HG02970 (cell line): ENCODE data around the gene CCDC50.

Experiments
- ATAC-seq: cut with Tn5 transposase; IDR thresholded peaks from one replicate; pipeline ENCODE4 v1.9.1; 2021; ENCODE audit warnings: mild to moderate bottlenecking, moderate library complexity, moderate number of reproducible peaks; ENCODE audit not compliant: unreplicated experiment, low FRiP score

CCDC50 gene

DNA sequence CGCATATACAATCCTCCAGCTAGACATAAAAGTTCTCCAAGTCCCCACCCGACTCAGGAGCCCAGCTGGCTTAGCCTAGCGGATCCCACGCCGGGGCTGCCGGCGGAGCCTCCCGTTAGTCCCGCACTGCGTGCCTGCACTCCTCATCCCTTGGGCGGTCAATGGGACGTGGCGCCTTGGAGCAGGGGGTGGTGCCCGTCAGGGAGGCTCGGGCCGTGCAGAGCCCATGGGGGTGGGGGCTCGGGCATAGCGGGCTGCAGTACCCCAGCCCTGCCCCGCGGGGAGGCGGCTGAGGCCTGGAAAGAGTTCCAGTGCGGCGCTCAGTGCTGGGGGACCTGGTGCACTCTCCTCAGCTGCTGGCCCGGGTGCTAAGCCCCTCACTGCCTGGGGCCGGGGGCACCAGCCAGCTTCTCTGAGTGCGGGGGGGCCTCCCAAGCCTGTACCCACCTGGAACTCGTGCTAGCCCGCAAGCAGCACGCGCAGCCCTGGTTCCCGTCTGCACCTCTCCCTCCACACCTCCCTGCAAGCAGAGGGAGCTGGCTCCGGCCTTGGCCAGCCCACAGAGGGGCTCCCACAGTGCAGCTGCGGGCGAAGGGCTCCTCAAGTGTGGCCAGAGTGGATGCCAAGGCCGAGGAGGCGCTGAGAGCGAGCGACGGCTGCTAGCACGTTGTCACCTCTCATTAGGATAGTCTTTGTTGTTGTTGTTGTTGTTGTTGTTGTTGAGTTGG is 12.2 kb upstream of the CCDC50 start:
- ATAC-seq: no peak

DNA sequence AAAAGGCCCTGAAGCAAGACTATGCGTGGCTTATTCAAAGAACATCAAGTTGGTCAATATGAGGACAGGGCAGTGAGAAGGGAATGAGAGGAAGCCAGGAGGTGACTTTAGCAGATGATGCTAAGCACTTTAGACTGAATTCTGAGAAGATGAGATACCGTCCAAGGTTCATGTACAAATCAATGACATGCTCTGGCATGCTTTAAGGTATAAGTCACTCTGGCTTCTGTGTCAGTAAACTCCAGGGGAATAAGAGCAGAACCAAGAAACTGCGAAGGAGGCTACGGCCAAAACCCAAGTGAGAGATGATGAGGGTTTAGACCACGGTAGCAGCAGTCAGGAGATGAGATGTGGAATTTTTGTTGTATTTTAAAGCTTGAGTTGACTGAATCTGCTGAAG is 8.9 kb upstream of the CCDC50 start:
- ATAC-seq: no peak

DNA sequence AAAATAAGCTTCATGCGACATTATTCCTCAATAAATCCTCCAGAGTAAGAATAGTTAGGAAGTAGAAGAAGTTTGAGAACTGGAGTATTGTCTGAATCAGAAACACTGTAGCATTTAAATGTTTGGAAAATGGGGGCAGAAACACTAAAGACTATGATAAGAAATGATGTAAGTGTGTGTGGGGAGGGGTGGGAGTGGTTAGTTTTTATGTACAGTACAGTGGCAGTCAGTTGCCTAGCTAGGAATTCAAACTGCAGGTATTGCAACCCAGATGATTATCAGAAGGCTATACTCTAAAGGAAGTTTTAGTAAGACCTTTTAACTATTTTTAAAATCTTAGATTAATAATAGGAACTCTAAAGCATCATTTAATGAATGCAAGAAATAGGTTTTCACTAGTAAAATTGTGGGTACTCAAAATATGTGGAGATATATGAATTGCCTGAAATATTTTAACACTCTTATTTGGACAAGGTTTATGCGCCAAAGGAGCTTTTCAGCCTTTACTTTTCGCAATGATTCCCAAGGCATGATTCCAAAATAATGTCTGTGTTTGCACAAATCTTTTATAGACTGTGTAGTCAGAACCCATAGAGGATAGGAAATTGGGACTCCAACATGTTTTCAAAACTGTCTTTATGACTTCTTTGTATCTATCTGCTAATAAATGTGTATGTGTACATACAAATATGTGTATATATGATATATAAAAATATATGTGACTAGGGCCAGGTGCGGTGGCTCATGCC is 8.0 kb upstream of the CCDC50 start:
- no peak for ATAC-seq

DNA sequence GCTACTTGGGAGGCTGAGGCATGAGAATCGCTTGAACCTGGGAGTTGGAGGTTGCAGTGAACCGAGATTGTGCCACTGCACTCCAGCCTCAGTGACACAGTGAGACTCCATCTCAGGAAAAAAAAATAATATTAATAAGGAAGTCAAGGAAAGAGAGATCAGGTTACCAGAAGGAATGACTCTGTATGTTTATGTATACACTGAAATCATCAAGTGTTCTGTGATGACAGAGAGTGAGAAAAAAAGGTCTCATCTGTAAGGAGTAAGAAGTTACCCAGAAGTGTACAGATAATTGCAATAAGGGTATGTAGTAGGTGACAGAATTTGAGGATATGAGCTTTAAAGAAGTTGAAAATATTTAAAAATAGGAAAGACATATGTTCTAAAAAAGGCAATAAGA is 4.3 kb upstream of the CCDC50 start:
- ATAC-seq: no peak

DNA sequence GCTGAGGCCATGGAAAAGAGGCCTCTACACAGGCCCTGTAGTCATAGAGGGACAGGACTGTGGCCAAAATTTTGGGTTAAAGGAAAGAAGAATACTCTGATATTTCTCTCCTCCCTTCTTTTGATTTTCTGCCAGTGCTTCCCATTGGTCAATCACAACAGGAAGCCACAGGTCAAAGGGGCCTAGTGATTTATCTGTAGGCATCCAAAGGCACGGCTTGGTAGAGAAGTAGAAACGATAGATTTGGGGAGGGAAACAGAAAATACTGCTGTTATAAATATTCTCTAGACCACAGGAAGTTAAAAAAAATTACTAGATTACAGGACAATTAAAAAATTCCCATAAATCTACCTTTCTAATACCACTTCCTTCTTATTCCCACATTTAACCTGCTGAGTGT is 1.7 kb upstream of the CCDC50 start:
- ATAC-seq: no peak

DNA sequence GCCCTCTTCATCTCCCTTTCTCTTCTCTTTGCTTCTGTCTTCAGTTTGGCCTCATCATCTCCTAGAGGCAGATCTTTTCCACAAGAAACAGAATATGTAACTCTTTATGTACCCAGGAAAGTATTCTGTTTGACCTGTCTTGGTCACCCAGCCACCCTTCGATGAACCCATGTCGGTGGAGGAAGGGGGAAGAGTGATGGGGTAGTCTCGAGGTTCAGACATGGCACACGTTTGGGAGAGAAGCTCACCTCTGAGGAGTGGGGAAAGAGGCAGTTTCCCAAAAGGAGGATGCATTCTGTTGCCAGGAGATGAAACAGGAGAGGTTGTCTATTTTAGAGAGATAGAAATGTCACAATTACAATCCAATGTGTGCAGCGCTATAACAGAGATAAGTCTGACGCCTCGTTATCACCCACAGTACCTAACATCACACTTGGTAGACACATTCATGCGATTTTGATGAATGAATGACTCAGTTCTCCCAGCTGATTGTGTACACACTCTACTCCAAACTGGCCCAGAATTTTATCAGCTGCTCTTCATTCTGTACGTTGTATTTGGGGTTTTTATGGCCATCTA is 722 bp upstream of the CCDC50 start:
- no peak for ATAC-seq

DNA sequence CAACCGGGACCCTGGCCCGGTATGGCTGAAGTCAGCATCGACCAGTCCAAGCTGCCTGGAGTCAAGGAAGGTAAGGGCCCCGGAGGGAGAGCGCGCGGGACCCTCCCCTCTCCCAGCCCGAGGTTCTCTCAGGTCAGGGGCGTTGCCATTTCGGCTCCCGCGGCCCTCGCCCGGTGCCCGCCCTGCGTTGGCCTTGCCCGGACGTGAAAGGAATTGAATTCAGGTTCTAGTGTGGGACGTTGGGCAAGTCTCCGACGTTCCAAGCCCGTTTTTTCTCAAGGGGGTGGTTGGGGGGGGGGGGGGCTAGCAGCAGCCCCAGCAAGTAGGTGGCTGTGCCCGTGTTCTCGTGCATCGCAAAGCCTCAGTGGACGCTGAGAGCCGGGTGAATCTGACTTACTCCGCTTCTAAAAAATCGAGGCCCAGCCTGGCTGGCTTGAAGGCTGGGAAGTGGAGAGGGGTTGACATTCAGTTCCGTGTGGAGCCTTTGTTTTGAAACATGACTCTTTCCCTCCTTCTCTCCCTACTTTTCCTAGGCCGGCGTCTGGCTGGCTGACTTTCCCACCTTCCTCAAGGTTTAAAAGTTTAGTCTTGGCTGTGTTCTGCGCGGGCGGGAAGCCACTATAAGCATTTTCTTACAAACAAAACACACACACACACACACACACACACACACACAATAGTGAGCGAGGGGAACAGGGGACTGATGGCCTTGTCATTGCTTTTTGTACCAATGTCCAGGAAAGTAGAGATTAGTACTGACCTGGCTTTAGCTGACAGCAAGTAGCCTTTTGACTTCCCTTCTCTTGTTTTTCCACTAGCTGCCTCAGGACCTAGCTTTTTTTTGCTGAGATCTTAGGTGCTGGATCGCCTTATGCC is 698 bp downstream of the CCDC50 start, which contains the start of gene UTS2B:
TSS of gene UTS2B (minus strand) at position 873 of the 876 bp plus-strand sequence. CDS start 48,337 bp downstream, outside the sequence.
- no peak for ATAC-seq

DNA sequence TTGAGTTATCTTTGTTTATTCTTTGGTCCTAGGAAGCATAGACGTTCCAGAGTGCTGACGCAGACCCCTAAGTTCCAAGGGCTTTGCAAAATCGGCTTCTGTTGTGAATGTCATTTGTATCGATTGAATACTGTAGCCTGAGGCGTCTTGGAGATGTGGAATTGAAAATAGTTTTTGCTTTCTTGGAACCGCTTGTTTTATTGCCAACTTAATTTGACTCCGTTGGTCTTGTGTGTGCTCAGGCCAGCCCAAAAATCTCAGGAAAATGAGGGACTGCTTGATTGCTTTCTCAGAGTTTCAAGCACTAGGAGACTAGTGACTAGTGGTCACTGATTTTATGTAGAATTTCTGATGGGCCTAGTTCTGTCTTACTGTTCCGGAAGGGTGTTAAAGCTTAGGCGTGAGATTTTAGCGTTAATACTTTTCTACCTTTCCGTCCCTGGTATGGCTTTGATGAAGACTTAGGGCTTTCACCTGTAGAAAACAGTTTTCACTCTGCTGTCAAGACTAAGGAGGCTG is 1.4 kb downstream of the CCDC50 start:
- no peak for ATAC-seq

DNA sequence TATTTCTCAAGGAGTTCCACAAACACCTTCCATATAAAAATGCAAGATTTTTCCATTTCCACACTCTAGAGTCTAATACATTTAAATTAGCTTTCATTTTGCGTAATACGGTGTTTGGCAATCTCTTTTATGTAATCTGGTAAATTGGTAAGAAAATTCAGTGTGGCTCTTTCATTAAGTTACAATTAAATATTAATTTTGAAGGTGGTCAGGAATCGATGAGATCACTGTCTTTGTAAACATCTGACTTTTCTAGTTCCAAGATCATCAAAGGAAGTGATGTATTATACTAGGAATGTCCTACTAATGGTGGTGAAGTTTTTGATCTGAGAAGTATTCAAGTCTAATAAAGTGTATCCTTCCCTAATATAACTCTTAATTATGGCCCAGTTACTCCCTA is 2.2 kb downstream of the CCDC50 start:
- ATAC-seq: no peak

DNA sequence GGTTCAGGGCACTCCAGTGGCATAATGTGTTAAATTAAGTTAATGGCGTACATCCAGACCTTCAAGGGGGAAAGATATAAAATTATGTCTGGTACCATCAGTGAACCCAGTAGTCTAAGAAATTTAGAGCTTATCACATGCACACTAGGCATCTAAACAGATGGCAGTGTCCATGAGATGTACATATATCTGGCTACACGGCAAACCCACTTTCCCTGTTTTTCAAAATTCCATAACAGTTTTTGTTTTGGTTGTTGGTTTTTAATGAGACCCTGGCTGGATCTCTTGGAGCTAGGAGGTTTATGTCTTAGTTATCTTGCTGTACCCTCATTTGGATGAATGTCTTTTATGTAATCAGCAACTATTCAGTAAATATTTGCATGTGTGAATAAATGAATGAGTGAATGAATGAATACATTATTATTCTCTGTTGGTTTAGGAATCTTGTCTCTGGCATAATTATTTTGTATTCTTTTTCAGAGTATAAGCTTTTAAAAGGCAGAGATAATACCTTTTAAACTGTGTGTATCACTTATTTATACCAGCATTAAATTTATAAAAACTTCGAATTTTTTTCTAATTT is 4.2 kb downstream of the CCDC50 start:
- no peak for ATAC-seq

DNA sequence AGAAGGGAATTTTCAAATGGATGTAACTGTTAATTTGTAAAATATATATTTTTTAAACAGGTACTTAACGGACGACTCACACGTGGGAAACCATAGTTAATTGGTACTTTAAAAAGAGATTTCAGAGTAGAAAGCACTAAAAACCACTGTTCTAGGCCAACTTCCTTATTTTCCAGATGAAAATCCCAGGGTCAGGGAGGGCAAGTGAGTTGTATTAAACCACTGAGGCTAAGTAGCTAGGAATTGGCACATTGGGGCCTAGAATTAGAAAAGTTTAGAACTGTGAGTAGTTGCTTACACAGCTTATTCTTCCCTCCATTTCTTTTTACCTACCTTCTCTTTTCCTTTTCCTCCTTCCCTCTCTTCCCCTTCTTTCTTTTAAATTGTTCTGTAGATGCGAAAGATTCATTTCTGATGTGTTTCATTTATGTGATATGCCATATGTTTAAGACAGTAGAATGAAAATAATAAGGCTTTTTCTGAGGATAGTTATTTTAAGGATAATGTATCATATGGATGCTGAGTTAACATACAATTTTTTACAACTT is 5.2 kb downstream of the CCDC50 start:
- ATAC-seq: no peak

DNA sequence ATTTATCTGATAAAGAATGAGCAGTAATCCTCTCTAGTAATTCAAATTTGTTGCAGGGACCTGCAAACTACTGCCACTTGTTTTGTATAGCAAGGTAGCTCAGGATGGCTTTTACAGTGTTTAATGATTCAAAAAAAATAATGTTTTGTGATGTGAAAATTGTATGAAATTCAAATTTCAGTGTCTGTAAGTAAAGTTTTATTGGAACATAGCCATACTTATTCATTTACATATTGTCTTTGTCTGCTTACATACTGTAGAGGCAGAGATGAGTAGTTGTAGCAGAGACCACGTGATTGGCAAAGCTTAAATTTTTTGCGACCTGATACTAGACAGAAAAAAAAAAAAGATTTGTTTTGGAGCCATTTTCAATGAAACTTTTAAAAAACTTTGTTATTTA is 7.6 kb downstream of the CCDC50 start:
- no peak for ATAC-seq

DNA sequence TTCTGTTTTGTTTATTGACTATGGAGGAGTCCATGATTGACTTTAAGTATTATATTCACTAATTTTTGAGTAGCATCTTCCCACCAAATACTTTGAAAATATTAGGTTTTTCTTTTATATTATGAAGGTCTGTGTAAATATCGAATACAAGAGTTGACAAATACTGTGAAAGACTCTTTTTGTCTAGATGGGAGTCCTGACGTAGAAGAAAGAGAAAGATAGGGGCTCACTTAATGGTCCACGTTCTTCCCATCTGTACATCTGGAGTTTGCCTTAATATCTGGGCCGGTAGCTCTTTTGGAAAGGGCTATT is 8.9 kb downstream of the CCDC50 start:
- ATAC-seq: no peak

DNA sequence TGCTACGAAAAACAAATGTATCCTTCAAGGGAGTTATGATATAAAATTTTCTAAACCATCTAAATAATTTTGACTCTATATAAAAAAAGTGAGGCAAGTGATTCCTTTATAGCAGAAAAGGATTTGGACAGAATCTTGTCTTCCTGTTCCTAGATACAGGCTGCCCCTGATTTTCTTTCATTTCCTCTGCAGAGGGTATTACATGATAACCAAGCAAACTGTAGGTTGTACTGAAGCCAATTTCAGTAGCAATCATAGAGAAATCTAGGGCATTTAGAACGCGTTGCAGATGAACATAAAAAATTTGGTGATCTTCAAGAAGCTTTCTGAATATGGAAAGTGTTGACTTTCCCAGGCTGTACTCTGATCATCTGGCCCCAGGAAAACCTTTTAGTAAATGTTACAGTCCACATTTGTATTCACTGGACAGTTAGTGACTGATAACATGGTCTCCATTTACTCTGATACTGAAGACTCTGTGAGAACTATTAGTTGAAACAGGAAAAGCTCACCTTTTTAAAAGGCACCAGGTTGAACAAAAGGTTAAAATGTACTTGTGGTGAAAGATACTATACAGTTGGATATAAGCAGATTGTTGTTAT is 10.2 kb downstream of the CCDC50 start:
- ATAC-seq: no peak

DNA sequence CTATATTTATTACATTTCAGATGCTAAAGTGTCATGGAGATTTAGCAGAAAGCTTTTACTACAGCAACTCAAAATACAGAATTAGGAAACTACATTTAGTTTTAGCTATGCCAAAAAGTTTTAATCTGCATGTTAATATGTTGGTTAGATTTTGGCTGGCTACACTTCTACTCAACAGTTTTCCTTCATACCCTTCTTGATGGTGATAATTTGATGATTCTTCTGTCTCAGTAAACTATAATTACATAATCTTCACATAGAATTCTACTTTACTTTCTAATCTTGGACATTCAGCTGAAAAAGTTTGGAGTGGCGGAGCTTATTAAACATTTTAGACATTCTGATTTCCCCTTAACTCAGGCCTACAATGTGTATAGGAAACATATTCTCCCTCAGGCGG is 11.2 kb downstream of the CCDC50 start:
- ATAC-seq: no peak

DNA sequence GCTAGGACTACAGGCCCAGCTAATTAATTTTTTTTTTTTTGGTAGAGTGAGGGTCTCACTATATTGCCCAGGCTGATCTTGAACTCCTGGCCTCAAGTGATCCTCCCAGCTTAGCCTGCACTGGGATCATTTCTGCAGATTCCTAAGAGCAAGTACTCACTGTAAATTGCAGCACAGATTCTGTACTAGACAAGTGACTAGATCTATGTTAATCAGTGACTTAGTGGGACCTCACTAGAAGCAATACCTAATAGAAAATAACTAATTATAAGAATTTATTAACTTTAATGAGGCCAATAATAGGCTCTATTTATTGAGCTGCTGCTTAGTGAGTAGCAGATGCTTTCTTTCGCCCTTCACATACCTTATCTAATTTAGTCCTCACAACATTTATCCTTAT is 11.8 kb downstream of the CCDC50 start:
- no peak for ATAC-seq

DNA sequence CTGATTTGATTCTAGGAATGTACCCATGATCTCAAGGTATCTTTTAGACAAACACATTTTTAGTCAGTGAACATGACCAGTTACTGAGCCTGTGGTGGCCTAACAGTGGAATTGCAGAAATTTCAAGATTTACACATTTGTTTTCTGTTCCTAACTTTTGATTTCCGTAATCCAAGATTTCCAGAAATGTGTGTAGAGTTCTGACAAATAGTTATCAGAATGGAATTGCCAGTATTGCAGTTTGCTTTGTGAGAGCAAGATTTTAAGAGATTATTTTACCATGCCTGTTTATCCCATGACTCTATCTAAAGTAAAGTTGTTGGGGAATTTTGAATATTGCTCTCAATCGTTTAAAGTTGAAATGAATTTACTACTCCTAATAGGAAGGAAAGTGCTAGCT is 12.8 kb downstream of the CCDC50 start:
- ATAC-seq: no peak

DNA sequence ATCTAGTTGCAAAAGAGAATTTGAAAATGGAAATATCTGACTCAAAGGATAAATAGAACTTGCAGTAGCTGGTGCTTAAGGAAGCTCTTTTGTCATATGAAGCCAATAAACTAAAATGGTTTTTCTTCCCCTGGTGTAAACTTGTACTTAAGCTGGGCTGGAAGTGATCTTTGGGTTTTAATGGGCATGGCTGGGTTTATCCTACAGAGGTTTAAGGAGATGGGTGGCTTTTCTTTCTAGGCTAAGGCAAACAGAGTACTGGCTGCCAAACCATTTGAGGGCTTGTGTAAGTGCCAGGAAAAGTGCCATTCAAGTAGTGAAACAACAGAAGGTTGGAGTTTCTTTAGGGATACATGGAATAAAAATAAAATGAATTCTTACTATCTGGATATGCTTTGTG is 13.2 kb downstream of the CCDC50 start:
- ATAC-seq: no peak

DNA sequence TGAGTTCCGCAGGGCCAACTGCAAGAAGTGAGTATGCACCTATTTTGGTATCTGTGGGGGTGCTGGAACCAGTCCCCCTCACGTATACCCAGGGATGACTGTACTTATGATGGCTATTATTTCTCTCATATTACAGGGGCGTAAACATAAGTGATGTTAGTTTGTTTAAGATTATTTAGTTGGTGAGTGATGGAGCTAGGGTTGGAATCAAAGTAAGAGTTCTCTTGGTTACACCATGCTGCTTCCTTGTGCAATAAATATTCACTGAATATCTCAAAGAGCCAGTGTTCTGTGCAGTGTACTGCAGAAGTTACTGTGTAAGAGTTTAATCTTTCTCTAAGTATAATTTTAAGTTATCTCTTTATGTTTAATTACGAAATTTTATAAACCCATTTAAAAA is 13.9 kb downstream of the CCDC50 start:
- no peak for ATAC-seq

DNA sequence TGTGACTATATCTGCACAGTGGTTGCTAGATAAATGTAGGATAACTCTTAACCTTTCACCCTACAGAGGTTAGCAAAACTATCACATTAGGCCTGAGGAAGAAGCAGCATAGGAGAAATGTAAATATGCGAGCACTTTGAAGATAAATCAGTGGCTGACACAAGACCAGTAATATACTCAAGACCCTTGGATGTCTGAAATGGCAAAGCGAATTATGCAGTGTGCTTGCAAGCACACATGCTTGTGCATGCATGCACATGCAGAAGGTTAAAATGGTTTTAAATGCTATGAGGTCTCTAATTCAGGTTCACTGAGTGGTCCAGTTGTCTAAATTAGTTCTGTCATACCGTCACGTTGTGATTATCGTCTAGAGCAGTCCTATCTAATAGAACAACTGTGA is 14.7 kb downstream of the CCDC50 start:
- ATAC-seq: no peak
